Measurements from ENCODE around the gene CAMK2G.
A peak's percentile ranks its signal among the peaks of the same experiment; 100 is the strongest.

CAMK2G gene

DNA sequence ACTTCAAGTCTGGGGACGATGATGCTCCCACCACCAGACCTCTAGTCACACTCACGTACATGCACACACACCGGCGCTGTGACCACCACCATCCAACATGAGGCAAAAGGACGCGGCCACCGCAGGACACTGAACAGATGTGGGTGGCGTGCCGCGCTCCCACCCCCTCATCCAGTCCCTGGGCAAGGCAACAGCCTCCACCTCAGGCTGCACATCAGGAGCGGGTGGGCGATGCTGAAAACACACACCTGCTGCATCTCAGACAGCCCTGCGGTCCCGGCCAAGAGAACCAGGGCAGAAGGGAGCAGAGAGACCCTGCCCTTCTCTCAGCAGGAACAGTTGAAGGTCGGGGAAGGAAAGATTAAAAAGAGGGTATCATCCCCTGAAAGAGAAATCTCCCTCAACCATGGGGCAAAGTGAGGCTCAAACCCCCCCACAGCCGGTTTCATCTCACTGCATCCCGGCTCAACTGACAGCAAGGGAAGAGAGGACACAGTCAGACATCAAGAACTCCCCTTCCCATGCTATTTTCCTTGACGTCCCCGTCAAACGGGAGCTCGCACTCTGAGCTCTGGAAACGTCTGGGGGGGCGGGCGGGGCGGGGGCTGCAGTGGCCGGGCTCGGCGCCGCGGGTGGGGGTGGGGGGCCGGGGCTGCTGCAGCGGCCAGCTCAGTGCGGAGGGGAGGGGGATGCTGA lies 1.1 kb downstream of the CAMK2G start:
- H3K9me2 ChIP-seq (replicated peaks; ENCODE audit: insufficient read depth, low read length) = no peaks in the 10 kb centered on the region
- no peak overlapping the region for H3K27ac ChIP-seq (ENCODE audit: low read depth, low read length)
- TF ChIP-seq EZH2phosphoT487 (conservative IDR thresholded peaks at IDR 0.05; ENCODE audit: low read length) = no peak
- TF ChIP-seq, protein P1, sequence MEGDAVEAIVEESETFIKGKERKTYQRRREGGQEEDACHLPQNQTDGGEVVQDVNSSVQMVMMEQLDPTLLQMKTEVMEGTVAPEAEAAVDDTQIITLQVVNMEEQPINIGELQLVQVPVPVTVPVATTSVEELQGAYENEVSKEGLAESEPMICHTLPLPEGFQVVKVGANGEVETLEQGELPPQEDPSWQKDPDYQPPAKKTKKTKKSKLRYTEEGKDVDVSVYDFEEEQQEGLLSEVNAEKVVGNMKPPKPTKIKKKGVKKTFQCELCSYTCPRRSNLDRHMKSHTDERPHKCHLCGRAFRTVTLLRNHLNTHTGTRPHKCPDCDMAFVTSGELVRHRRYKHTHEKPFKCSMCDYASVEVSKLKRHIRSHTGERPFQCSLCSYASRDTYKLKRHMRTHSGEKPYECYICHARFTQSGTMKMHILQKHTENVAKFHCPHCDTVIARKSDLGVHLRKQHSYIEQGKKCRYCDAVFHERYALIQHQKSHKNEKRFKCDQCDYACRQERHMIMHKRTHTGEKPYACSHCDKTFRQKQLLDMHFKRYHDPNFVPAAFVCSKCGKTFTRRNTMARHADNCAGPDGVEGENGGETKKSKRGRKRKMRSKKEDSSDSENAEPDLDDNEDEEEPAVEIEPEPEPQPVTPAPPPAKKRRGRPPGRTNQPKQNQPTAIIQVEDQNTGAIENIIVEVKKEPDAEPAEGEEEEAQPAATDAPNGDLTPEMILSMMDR (IDR thresholded peaks at IDR 0.05; ENCODE audit: insufficient read depth, low read length, poor library complexity, severe bottlenecking) = no peak
- no peaks in the 10 kb centered on the region for H3K9me3 ChIP-seq (ENCODE audit: insufficient read depth, low read length)
- no peaks in the 10 kb centered on the region; the same call in 1 of the 2 replicates for H4K20me1 ChIP-seq (ENCODE audit: low read depth, low read length)
- H3K36me3 ChIP-seq (ENCODE audit: low read length) = no peaks in the 10 kb centered on the region
- no peak overlapping the region for H2AFZ ChIP-seq (ENCODE audit: low read depth, low read length, severe bottlenecking)
- peak overlapping the region; percentile 57 for H3K9ac ChIP-seq (ENCODE audit: low read length)
- no peaks in the 10 kb centered on the region; the same call in 1 of the 2 replicates for H3K79me2 ChIP-seq (ENCODE audit: insufficient read depth, low read length)
- H3K4me3 ChIP-seq (ENCODE audit: insufficient read depth, low read length, poor library complexity, severe bottlenecking) = no peak overlapping the region
- H3F3A ChIP-seq (ENCODE audit: insufficient read depth) = peaks cover 6% of the 10 kb centered on the region; the same call in 1 of the 2 replicates
- no peaks in the 10 kb centered on the region for H3K27me3 ChIP-seq (ENCODE audit: low read length)
- peak overlapping the region; percentile 45 for H3K4me2 ChIP-seq (ENCODE audit: low read depth, low read length, poor library complexity, severe bottlenecking)

DNA sequence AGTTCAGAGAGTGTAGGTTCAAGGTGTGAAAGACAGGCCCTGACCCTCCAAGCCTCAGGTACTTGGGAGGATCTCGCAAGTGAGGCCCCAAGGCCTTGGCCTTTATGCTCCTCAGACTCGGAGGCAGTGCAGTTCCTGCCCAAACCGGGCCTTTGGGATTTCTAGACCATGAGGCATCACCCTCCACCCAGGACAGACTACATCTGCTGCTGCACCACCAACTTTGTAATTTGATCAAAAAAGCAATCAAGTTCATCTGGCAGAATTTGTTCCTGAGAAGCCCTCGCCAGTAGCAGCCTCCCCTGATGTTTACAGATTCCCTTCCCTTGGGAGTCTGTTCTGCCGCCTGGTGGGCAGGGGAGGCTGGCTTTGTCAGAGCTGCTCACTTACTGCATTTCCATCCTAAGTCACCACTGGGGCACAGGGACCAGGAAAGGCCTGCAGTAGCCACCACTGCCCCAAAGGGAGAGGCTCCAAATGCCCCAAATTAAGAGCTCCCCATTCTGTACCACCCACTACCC lies 2.1 kb downstream of the CAMK2G start:
- H3K9ac ChIP-seq (ENCODE audit: low read length) = no peak overlapping the region
- H3F3A ChIP-seq (ENCODE audit: insufficient read depth) = peaks cover 6% of the 10 kb centered on the region; the same call in 1 of the 2 replicates
- H4K20me1 ChIP-seq (ENCODE audit: low read depth, low read length) = no peaks in the 10 kb centered on the region; the same call in 1 of the 2 replicates

DNA sequence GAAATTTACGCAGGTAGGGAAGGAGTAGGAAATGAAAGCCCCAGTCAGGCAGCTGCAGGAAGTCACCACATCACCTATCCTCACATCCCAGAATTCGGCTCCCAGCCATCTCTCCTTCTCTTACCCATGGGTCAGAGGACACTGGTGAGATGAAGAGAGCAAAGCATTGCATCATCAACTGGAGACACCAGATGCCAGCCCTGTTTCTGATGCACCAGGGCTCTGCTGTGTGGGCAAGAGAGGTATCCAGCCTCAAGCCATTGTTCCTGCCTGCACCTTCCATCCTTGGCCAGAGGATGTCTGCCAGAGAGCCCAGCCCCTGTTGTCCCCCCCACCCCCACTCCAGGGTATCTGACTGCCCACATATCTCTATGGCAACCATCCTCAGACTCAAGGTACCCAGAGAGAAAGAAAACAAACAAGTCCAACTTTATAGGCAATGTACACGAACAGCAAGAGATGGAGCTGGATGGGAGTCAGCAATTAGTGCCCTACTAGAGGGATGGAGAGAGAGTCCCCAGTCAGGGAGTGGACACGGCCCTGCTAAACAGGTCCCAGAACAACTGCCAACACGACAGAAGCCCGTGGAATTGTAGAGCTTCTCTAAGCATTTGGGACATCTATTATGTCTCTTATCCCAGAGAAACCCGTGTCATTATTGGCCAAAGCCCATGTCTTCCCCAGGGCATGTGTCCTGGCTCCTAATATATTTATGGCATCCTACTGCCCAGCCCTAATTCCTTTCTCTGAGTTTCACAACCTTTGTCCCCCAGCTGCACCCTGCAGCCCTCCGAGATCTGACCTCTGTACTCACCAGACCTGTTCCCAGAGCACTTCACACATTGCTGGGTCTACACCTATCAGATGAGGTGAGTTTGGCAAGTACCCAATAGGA lies 2.8 kb downstream of the CAMK2G start:
- Histone ChIP-seq H3K9me2 (replicated peaks; ENCODE audit: insufficient read depth, low read length) (no peaks in the 10 kb centered on the region), H3K9ac (ENCODE audit: low read length) (no peak overlapping the region), H4K20me1 (ENCODE audit: low read depth, low read length) (no peaks in the 10 kb centered on the region; the same call in 1 of the 2 replicates), H3K36me3 (ENCODE audit: low read length) (no peaks in the 10 kb centered on the region), H3K4me2 (ENCODE audit: low read depth, low read length, poor library complexity, severe bottlenecking) (no peak overlapping the region), H2AFZ (ENCODE audit: low read depth, low read length, severe bottlenecking) (no peak overlapping the region), H3K4me3 (ENCODE audit: insufficient read depth, low read length, poor library complexity, severe bottlenecking) (no peak overlapping the region), H3K79me2 (ENCODE audit: insufficient read depth, low read length) (no peaks in the 10 kb centered on the region; the same call in 1 of the 2 replicates), H3K9me3 (ENCODE audit: insufficient read depth, low read length) (no peaks in the 10 kb centered on the region), H3K27ac (ENCODE audit: low read depth, low read length) (no peak overlapping the region), H3F3A (ENCODE audit: insufficient read depth) (peaks cover 7% of the 10 kb centered on the region), H3K27me3 (ENCODE audit: low read length) (no peaks in the 10 kb centered on the region)
- TF ChIP-seq EZH2phosphoT487 (conservative IDR thresholded peaks at IDR 0.05; ENCODE audit: low read length) = no peak

More for the DNA sequence above, 2.1 kb downstream of the CAMK2G start:
- no peaks in the 10 kb centered on the region for H3K9me3 ChIP-seq (ENCODE audit: insufficient read depth, low read length)
- no peaks in the 10 kb centered on the region for H3K27me3 ChIP-seq (ENCODE audit: low read length)
- no peaks in the 10 kb centered on the region for H3K36me3 ChIP-seq (ENCODE audit: low read length)
- H2AFZ ChIP-seq (ENCODE audit: low read depth, low read length, severe bottlenecking) = no peak overlapping the region
- TF ChIP-seq EZH2phosphoT487 (conservative IDR thresholded peaks at IDR 0.05; ENCODE audit: low read length) = no peak
- no peak overlapping the region for H3K27ac ChIP-seq (ENCODE audit: low read depth, low read length)
- H3K4me3 ChIP-seq (ENCODE audit: insufficient read depth, low read length, poor library complexity, severe bottlenecking) = no peak overlapping the region
- no peaks in the 10 kb centered on the region for H3K9me2 ChIP-seq (replicated peaks; ENCODE audit: insufficient read depth, low read length)
- H3K4me2 ChIP-seq (ENCODE audit: low read depth, low read length, poor library complexity, severe bottlenecking) = no peak overlapping the region
- no peaks in the 10 kb centered on the region; the same call in 1 of the 2 replicates for H3K79me2 ChIP-seq (ENCODE audit: insufficient read depth, low read length)

DNA sequence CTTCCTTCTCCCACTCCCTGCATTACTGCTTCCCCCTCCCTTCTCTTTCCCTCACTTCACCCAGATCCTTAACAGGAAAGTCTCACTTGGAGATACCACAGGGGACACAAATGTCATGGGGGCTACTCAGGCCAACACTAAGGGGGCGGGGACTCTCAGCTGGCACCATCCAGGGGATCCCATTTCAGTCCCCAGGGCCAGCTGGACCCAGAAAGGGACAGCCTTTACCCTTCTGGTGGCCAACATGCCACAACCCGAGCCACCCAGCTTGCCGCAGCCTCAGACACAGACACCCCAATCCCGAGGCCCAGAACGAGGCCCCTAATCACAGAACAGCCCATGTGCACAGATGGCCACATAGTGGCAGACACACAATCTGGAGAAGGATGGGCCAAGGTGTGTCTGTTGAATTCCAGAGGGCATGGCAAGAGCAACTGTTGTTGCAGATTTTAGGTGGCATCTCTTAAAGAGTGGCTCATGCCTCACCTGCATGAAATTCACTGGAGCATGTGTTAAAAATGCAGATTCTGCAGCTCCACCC lies 5.6 kb downstream of the CAMK2G start:
- Histone ChIP-seq H3K79me2 (ENCODE audit: insufficient read depth, low read length) (no peaks in the 10 kb centered on the region; the same call in 1 of the 2 replicates), H3K4me3 (ENCODE audit: insufficient read depth, low read length, poor library complexity, severe bottlenecking) (no peak overlapping the region), H4K20me1 (ENCODE audit: low read depth, low read length) (no peaks in the 10 kb centered on the region; the same call in 1 of the 2 replicates), H2AFZ (ENCODE audit: low read depth, low read length, severe bottlenecking) (no peak overlapping the region), H3K9ac (ENCODE audit: low read length) (no peak overlapping the region), H3K27ac (ENCODE audit: low read depth, low read length) (no peak overlapping the region), H3F3A (ENCODE audit: insufficient read depth) (peaks cover 9% of the 10 kb centered on the region), H3K9me3 (ENCODE audit: insufficient read depth, low read length) (no peaks in the 10 kb centered on the region), H3K36me3 (ENCODE audit: low read length) (no peaks in the 10 kb centered on the region), H3K9me2 (replicated peaks; ENCODE audit: insufficient read depth, low read length) (no peaks in the 10 kb centered on the region), H3K4me2 (ENCODE audit: low read depth, low read length, poor library complexity, severe bottlenecking) (no peak overlapping the region), H3K27me3 (ENCODE audit: low read length) (no peaks in the 10 kb centered on the region)
- TF ChIP-seq, protein P1 (IDR thresholded peaks at IDR 0.05; ENCODE audit: insufficient read depth, low read length, poor library complexity, severe bottlenecking) = no peak
- TF ChIP-seq EZH2phosphoT487 (conservative IDR thresholded peaks at IDR 0.05; ENCODE audit: low read length) = no peak

All from SU-DHL-6 (cell line).